ENCODE measurements around the gene DENND11.
"Not testable (repeated sequence)": the region's sequence is repeated elsewhere in the genome, so short reads cannot be mapped to it uniquely, and the experiment has no call there.

Gene DENND11

DNA sequence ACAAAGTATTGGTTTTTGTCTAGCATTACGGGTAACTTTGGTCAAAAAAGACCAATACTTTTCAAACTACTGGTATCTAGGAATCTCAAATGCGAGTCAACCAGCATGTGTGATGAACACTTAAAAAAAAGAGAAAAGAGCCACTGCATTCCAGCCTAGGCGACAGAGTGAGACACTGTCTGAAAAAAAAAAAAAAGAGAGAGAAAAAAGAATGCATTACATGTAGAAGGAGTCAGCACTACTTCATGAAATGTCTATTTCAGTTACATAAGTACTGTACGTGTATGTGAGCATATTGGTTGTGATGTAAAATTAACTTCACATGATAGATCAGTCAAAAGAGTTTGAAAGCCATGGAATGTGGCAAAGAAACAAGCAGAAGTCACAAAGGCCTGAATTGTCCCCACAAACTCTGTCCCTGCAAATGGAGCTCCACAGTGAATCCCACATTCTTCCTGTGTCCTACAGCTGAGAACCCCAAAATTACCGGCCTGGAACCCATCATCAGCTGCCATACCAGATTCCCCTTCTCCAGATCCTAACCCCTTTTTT lies 1.6 kb downstream of the DENND11 start:
- no peak for ATAC-seq
- peak overlapping the region; percentile 77 for H3K27ac Mint-ChIP-seq
- H3K36me3 Mint-ChIP-seq (ENCODE audit: low read depth), result peaks cover 2% of the 10 kb centered on the region
- no peak for DNase-seq
- H3K4me1 Mint-ChIP-seq, result peaks cover 55% of the 10 kb centered on the region
- no peaks in the 10 kb centered on the region for H3K9me3 Mint-ChIP-seq
- H3K27me3 Mint-ChIP-seq, result no peaks in the 10 kb centered on the region
- H3K4me3 Mint-ChIP-seq, result peak overlapping the region; percentile 81

DNA sequence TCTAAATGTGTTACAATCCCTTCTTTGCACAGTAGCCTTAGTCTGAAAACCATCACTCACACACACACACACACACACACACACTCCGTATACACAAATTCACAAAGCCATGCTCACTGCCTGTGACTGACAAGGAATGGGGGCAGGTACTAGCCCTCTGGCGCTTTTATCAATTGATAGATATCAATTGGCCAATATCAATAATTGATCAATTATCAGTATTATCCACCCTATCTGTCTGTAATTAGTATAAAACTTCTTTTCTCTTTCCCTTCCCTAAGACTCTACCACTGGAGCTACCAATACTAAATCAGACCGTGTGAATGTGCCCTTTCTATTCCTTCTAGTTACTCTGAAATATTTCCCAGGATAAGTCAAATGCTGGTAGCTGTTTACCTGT lies 2.1 kb downstream of the DENND11 start:
- H3K4me3 Mint-ChIP-seq, result peak overlapping the region; percentile 81
- no peaks in the 10 kb centered on the region for H3K27me3 Mint-ChIP-seq
- peaks cover 2% of the 10 kb centered on the region for H3K36me3 Mint-ChIP-seq (ENCODE audit: low read depth)
- no peaks in the 10 kb centered on the region for H3K9me3 Mint-ChIP-seq
- no peak for DNase-seq
- no peak overlapping the region for H3K27ac Mint-ChIP-seq
- peaks cover 58% of the 10 kb centered on the region for H3K4me1 Mint-ChIP-seq
- no peak for ATAC-seq

DNA sequence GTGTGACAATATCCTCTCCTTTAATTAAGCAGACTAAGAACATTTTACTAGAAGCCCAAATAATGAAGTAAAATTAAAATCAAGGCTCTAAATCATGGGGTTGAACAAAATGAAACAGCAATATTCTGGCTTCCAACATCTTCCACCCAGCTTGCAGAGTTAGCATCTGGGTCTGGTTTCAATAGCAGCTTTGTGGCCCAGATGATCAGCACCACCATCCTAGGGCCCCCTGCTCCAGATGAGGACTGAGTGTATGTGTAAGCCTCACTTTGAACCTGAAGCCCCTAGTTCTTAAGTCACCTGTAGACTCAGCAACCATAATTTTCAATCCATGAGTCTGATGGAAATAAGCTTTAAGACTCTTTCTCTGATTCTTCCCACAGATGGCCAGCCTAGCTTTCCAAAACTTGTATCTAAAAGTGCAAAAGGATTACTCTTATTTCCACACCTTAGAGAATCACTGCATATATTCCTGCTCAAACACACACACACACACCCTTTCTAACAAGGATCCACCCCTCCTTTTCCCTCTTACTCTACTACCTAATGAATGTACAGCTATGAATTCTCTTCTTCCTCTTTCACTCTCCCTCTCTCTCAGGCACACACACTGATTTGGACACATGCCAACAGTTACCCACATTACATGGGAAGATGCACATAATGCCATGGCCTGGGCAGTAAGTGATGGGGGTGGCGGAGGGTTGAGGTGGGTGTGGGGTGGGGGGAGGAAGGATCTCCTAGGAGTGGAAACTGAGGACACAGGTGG lies 3.5 kb downstream of the DENND11 start:
- H3K4me1 Mint-ChIP-seq, result peaks cover 61% of the 10 kb centered on the region
- peak overlapping the region; percentile 6 for H3K27ac Mint-ChIP-seq
- H3K36me3 Mint-ChIP-seq (ENCODE audit: low read depth), result peaks cover 2% of the 10 kb centered on the region
- no peaks in the 10 kb centered on the region for H3K9me3 Mint-ChIP-seq
- DNase-seq (no peak), ATAC-seq (no peak)
- no peak overlapping the region for H3K4me3 Mint-ChIP-seq
- H3K27me3 Mint-ChIP-seq, result no peaks in the 10 kb centered on the region

DNA sequence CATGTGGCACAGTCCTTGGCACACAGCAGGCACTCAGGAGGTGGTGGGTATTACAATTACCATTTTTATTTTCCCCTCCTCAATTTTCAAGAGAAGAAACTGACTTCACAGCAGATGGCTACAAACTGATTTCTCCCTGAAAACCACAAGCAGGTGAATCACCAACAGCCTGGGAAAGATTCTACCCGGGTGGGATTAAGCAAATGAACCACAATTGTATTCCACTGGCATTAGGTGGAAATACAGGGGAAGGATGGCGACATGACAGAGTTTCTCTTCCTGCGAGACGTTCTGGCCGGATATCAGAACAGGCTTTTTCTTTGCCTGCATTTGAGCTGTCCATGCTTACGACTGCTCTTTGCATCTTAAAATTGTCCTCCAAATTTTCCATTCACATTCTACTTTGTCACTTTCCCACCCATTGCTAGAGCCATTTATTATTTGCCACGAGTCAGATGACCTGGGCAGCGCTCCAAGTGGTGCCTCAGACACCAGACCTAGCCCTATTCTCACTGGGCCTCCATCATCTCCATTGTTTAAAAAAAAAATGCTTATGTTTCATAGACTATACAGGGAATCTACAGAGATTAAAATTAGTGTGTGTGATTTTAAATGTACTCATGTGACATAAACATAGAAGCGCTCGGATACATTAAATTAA lies 4.6 kb downstream of the DENND11 start:
- Mint-ChIP-seq H3K4me1 (peaks cover 58% of the 10 kb centered on the region), H3K27me3 (no peaks in the 10 kb centered on the region), H3K4me3 (no peak overlapping the region), H3K27ac (no peak overlapping the region), H3K9me3 (no peaks in the 10 kb centered on the region), H3K36me3 (ENCODE audit: low read depth) (peaks cover 2% of the 10 kb centered on the region)
- DNase-seq (no peak), ATAC-seq (no peak)

DNA sequence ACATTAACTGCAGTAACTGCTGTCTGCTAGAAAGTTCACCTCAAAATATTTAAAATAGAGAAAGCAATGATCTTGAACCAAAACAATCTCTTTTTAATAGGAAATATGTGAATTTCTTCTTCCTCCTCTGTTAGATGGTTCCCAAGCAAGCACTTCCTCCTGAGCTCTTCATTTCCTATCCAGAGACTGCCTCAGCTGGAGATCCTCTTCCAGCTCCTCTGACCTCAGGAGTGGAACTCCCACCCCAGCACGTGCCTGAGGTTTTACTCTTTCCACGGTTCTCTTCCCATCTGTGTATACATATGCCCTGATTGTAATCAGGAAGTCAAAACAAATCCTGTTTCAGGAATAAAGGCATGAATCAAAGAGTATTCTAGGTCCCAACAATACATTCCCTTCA lies 5.6 kb downstream of the DENND11 start:
- H3K4me3 Mint-ChIP-seq, result no peak overlapping the region
- ATAC-seq, result no peak
- peaks cover 2% of the 10 kb centered on the region for H3K36me3 Mint-ChIP-seq (ENCODE audit: low read depth)
- no peaks in the 10 kb centered on the region for H3K9me3 Mint-ChIP-seq
- H3K27me3 Mint-ChIP-seq, result no peaks in the 10 kb centered on the region
- peaks cover 57% of the 10 kb centered on the region for H3K4me1 Mint-ChIP-seq
- no peak overlapping the region for H3K27ac Mint-ChIP-seq
- DNase-seq, result no peak

DNA sequence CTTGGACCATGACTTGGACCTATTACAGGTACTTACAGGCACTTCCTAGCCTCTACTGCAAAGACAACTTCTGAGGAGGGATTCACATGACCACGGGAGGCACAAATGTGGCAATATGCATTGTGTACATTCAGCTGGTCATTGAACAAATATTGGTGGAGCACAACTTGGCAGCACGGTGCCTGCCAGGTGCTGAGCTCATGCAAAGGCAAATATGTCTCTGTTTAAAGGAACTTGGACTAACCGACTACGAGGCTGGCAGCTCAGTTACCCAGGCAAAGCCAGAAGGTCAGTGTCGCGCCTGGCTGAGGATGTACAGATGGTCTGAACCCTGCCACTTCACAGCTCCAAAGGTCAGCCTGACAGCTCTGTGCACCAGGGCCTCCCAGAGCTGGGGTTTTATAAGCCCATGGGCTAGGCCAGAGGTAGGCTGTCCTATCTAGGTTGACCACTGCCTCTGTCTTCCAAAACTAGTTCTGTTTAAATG lies 6.1 kb downstream of the DENND11 start:
- Mint-ChIP-seq H3K27me3 (no peaks in the 10 kb centered on the region), H3K4me3 (no peak overlapping the region), H3K4me1 (peaks cover 54% of the 10 kb centered on the region), H3K9me3 (no peaks in the 10 kb centered on the region), H3K36me3 (ENCODE audit: low read depth) (peaks cover 2% of the 10 kb centered on the region), H3K27ac (no peak overlapping the region)
- DNase-seq, result no peak
- no peak for ATAC-seq

DNA sequence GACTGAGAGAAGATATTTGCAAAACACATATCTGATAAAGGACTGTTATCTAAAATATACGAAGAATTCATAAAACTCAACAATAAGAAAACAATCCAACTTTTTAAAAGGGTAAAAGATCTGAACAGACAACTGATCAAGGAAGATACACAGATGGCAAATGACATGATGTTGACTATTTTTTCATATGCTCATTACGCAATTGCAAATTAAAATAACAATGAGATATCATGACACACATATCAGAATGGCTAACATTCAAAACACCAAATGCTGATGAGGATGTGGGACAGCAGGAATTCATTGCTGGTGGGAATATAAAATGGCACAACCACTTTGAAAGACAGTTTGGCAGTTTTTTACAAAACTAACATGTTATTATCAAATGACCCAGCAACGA lies 8.9 kb downstream of the DENND11 start:
- peaks cover 28% of the 10 kb centered on the region for H3K4me1 Mint-ChIP-seq
- no peak overlapping the region for H3K27ac Mint-ChIP-seq
- H3K4me3 Mint-ChIP-seq, result no peak overlapping the region
- no peak for DNase-seq
- H3K27me3 Mint-ChIP-seq, result no peaks in the 10 kb centered on the region
- no peak for ATAC-seq
- no peaks in the 10 kb centered on the region for H3K9me3 Mint-ChIP-seq
- H3K36me3 Mint-ChIP-seq (ENCODE audit: low read depth), result no peaks in the 10 kb centered on the region

DNA sequence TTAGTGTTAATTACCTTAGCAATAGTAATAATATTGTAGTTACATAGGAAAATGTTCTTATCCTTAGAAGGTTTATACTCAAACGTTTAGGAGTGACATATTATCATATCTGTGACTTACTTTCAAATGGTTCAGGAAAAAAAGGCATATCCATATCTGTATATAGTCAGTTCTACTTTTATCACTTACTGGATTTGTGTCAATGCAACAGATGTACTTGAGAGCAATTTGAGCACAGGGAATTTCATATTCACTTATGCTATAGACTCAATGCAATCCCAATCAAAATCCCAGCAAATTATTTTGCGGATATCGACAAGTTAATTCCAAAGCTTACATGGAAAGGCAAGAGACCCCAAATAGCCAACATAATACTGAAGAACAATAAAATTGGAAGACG lies 10.0 kb downstream of the DENND11 start:
- Mint-ChIP-seq H3K36me3 (ENCODE audit: low read depth) (no peaks in the 10 kb centered on the region), H3K9me3 (no peaks in the 10 kb centered on the region), H3K4me1 (peaks cover 17% of the 10 kb centered on the region), H3K27me3 (no peaks in the 10 kb centered on the region), H3K27ac (no peak overlapping the region), H3K4me3 (no peak overlapping the region)
- no peak for ATAC-seq
- DNase-seq, result no peak

DNA sequence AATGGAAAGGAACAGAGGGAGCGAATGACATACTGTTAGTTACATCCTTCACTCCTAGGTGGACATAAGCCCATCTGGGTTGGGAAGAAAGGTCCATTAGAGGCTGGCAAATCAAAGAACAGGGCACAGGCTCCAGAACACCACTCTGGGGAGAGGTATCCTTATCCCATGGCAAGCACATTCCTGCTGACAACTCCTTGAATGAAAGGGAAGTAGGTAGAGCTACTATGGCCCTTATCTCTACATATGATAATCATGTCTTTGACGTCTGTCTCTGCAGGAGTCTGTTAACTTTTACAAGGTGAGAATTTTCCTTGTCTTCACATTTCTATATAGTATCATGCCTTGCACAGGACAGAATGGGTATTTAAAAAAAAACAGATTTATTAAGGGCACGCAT lies 10.4 kb downstream of the DENND11 start:
- Mint-ChIP-seq H3K9me3 (no peaks in the 10 kb centered on the region), H3K4me1 (peaks cover 13% of the 10 kb centered on the region)

DNA sequence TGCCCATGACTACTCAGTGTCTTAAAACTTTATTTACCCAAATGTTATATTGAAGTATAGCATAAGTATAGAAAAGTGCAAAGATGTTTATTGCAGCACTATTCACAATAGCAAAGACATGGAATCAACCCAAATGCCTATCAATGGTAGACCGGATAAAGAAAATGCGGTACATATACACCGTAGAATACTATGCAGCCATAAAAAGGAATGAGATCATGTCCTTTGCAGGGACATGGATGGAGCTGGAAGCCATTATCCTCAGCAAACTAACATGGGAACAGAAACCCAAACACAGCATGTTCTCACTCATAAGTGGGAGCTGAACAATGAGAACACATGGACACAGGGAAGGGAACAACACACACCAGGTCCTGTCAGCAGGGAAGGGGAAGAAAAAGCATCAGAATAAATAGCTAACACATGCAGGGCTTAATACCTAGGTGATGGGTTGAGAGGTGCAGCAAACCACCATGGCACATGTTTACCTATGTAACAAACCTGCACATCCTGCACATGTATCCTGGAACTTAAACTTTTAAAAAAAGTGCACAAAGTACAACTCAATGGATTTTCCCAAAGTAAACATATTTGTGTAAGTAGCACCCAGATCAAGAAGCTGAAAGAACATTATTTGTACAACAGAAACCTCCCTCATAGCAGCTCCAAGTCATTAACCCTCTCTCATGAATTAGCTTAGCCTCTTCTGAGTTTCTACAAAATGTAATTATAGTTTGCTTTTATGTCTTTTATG lies 12.7 kb downstream of the DENND11 start:
- not testable (repeated sequence) for DNase-seq, H3K4me1 Mint-ChIP-seq, ATAC-seq, H3K27ac Mint-ChIP-seq, H3K27me3 Mint-ChIP-seq, H3K4me3 Mint-ChIP-seq, H3K9me3 Mint-ChIP-seq
- H3K36me3 Mint-ChIP-seq (ENCODE audit: low read depth), result peaks cover 13% of the 10 kb centered on the region

More for the DNA sequence above, 10.4 kb downstream of the DENND11 start:
- H3K4me3 Mint-ChIP-seq, result no peak overlapping the region
- no peaks in the 10 kb centered on the region for H3K36me3 Mint-ChIP-seq (ENCODE audit: low read depth)
- no peaks in the 10 kb centered on the region for H3K27me3 Mint-ChIP-seq
- ATAC-seq, result no peak
- DNase-seq, result no peak
- no peak overlapping the region for H3K27ac Mint-ChIP-seq

DNA sequence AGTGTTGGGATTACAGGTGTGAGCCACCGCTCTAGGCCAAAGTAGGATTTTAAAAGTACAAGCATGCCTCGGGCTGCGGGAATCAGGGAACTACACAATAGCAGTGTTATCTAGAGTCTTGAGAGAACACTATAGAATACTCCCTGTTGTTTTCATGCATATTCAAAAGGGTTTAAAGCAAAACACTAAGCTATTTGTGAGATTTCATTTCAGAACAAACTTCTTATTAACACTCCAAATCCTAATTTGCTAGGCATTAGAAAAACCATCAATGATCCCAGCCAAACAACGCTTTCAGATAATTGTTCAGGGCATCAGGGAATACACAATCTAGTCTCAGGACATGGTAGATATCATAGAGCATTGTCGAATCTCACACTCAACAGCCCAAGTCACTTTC lies 13.9 kb downstream of the DENND11 start:
- H3K27me3 Mint-ChIP-seq, result no peaks in the 10 kb centered on the region
- no peaks in the 10 kb centered on the region for H3K4me1 Mint-ChIP-seq
- H3K4me3 Mint-ChIP-seq, result no peak overlapping the region
- H3K9me3 Mint-ChIP-seq, result no peaks in the 10 kb centered on the region
- H3K27ac Mint-ChIP-seq, result no peak overlapping the region
- H3K36me3 Mint-ChIP-seq (ENCODE audit: low read depth), result peaks cover 15% of the 10 kb centered on the region
- DNase-seq (no peak), ATAC-seq (no peak)

DNA sequence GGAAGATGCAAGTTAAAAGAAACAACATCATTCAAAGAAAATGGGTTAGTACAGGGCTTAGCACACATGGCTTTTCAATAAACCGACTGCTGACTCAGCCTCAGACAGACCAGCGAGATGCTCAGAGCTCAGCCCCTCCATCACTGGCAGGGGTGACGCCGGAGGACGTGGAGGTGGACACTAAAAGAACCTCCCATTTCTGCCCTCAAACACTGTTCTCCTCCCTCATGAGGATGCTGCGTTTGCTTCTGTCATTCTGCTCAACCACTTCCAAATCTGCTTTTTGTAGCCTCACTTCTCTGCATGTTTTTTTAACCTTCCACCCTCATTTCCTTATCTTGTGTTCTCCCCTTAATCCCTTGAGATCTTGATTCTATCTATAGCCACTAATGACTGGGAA lies 15.3 kb downstream of the DENND11 start:
- no peak overlapping the region for H3K27ac Mint-ChIP-seq
- H3K9me3 Mint-ChIP-seq, result no peaks in the 10 kb centered on the region
- peaks cover 18% of the 10 kb centered on the region for H3K36me3 Mint-ChIP-seq (ENCODE audit: low read depth)

DNA sequence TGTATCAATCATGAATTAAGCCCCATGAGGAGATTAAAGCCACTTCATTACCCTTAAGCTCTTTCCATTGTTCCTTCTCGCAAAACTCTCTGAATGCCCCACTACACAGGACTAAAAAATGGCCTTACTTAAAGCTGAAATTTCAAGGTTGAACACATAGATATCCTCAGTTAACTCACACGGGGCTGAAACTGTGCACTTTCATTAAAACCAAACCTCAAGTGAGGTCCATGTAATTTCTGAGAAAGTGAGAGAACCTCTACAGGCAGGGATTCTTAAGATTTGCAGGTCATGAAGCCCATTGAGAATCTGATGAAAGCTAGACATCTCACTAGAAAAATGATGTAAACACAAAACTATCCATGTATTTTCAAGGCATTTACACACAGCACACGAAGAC lies 15.9 kb downstream of the DENND11 start:
- no peak for ATAC-seq
- H3K4me3 Mint-ChIP-seq, result no peak overlapping the region
- no peak for DNase-seq
- H3K4me1 Mint-ChIP-seq, result no peaks in the 10 kb centered on the region
- H3K9me3 Mint-ChIP-seq, result no peaks in the 10 kb centered on the region
- no peak overlapping the region for H3K27ac Mint-ChIP-seq
- H3K27me3 Mint-ChIP-seq, result no peaks in the 10 kb centered on the region
- H3K36me3 Mint-ChIP-seq (ENCODE audit: low read depth), result peaks cover 20% of the 10 kb centered on the region

More for the DNA sequence above, 15.3 kb downstream of the DENND11 start:
- DNase-seq, result no peak
- H3K4me3 Mint-ChIP-seq, result no peak overlapping the region
- H3K4me1 Mint-ChIP-seq, result no peaks in the 10 kb centered on the region
- no peak for ATAC-seq
- H3K27me3 Mint-ChIP-seq, result no peaks in the 10 kb centered on the region

DNA sequence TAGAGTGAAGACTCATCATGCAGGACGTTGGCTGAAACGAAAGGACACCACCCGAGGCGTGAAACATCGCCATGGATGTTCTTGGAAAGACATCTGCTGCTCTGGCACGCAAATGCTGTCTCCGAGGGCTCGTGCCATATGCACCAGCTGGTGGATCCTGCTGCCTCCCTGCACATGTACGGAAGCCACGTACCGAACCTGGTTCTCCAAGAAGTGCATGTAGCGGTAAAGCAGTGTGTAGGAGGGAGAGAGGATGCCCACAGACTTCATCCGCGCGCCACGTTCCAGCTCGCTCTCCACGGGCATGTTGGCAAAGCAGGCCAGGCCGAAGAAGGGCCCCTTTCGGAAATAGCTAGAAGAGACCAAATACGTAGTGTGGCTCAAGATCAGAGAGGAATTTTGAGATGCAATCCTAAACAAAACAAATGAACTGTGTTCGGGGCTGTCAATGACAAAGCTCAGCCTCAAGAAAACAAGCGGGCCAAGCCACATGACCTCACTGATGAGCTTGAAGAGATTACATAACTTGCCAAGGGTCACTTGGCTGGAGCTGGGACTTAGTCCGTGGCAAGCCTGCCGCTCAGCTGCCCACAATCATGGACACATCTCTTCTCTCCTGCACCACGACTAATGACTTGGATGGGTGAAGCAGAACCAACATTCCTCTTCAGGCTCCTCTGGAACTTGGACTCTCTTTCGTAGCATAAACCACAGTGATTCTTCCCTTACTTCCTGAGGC lies 16.5 kb downstream of the DENND11 start:
- H3K27ac Mint-ChIP-seq, result no peak overlapping the region

More for the DNA sequence above, 16.5 kb downstream of the DENND11 start:
- H3K27me3 Mint-ChIP-seq, result no peaks in the 10 kb centered on the region
- H3K4me3 Mint-ChIP-seq, result no peak overlapping the region
- H3K36me3 Mint-ChIP-seq (ENCODE audit: low read depth), result peaks cover 26% of the 10 kb centered on the region
- ATAC-seq (no peak), DNase-seq (no peak)
- H3K9me3 Mint-ChIP-seq, result no peaks in the 10 kb centered on the region
- no peaks in the 10 kb centered on the region for H3K4me1 Mint-ChIP-seq
